ENCODE results near the gene APOC3.

APOC3 gene

GRCh38 chr11:116838321-116839084 is 8.8 kb downstream of the APOC3 start:
- Histone ChIP-seq H3K27ac (no peak overlapping the region), H3K4me3 (no peak overlapping the region), H3K36me3 (peaks cover 2 to 14% (median 8%) of the 10 kb centered on the region in 11 experiments), H3K4me1 (peaks cover 19 to 35% (median 30%) of the 10 kb centered on the region in 10 experiments), H3K27me3 (no peaks in the 10 kb centered on the region), H3K9ac (no peak overlapping the region), H4K20me1 (no peaks in the 10 kb centered on the region), H3K9me3 (replicated peaks in 1 of 11) (no peaks in the 10 kb centered on the region), H3K4me2 (no peak overlapping the region)
- TF ChIP-seq Cebpa-rat (IDR thresholded peaks at IDR 0.05) = no peak

- Histone ChIP-seq H3K4me1 (peaks cover 9 to 23% (median 13%) of the 10 kb centered on the region in 10 experiments), H3K27me3 (no peaks in the 10 kb centered on the region), H4K20me1 (no peaks in the 10 kb centered on the region), H3K27ac (peak overlapping the region in 2 of 11 experiments; percentile 20 to 25; a peak in 1 of 22 replicates), H3K4me2 (no peak overlapping the region), H3K9me3 (replicated peaks in 1 of 11) (no peaks in the 10 kb centered on the region), H3K4me3 (no peak overlapping the region), H3K36me3 (peaks cover 16 to 29% (median 24%) of the 10 kb centered on the region in 11 experiments), H3K9ac (no peak overlapping the region)
- TF ChIP-seq Cebpa-rat (IDR thresholded peaks at IDR 0.05) = no peak
These were observed 10.6 kb downstream of the APOC3 start for GRCh38 chr11:116840224-116840745.

DNA sequence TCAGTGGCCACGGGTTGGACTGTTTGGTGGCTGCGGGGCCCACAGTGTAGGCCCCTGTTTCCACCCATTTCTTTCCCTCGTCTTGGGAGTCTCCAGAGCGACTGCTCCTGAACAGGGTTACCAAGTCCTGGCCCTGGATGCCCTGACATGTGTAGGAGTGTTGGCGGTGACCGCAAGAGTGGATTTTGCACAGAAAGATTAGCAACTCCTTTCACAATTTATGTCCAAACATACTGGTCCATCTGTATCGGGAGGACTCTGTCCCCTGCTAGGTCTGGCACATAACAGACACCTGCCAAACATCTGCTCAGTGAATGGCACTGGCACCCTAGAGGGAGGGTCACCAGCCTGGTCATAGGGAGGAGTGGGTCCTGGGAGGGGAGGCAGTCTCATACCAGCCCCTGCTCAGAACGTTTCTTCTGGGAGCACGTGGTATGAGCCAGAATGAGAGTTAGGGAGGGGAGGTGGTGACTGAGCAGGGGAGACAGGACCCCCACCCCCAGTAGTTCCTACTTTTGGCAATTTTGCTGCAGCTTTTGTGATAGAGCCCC is 11.1 kb downstream of the APOC3 start:
- Histone ChIP-seq H3K4me1 (peaks cover 5 to 20% (median 9%) of the 10 kb centered on the region in 10 experiments; a peak in 18 of 20 replicates), H3K9me3 (replicated peaks in 1 of 11) (no peaks in the 10 kb centered on the region), H3K27me3 (no peaks in the 10 kb centered on the region), H3K4me3 (no peak overlapping the region), H4K20me1 (no peaks in the 10 kb centered on the region), H3K27ac (peak overlapping the region in 2 of 11 experiments; percentile 20 to 25; a peak in 2 of 22 replicates), H3K36me3 (peaks cover 21 to 34% (median 29%) of the 10 kb centered on the region in 11 experiments), H3K9ac (no peak overlapping the region), H3K4me2 (0 out of 22 replicates have a peak overlapping the region, but pooled peaks of 1 of the 11 experiments have one; percentile 7)
- no peak for TF ChIP-seq Cebpa-rat (IDR thresholded peaks at IDR 0.05)

GRCh38 chr11:116842117-116842516 is 12.4 kb downstream of the APOC3 start:
- H3K9ac ChIP-seq = no peak overlapping the region
- H3K36me3 ChIP-seq = peaks cover 34 to 47% (median 42%) of the 10 kb centered on the region in 11 experiments
- no peaks in the 10 kb centered on the region for H3K9me3 ChIP-seq (replicated peaks in 1 of 11)
- peaks cover 0 to 12% (median 4%) of the 10 kb centered on the region in 10 experiments; a peak in 6 of 20 replicates for H3K4me1 ChIP-seq
- TF ChIP-seq Cebpa-rat (IDR thresholded peaks at IDR 0.05) = no peak
- H3K4me3 ChIP-seq = no peak overlapping the region
- H3K27me3 ChIP-seq = no peaks in the 10 kb centered on the region
- no peak overlapping the region for H3K27ac ChIP-seq
- no peak overlapping the region for H3K4me2 ChIP-seq
- no peaks in the 10 kb centered on the region for H4K20me1 ChIP-seq

- Histone ChIP-seq H3K27ac (no peak overlapping the region), H3K4me3 (no peak overlapping the region), H3K9me3 (replicated peaks in 1 of 11) (no peaks in the 10 kb centered on the region), H3K36me3 (peaks cover 42 to 55% (median 50%) of the 10 kb centered on the region in 11 experiments), H4K20me1 (no peaks in the 10 kb centered on the region), H3K4me1 (peaks cover 0 to 12% (median 4%) of the 10 kb centered on the region in 10 experiments; a peak in 6 of 20 replicates), H3K27me3 (no peaks in the 10 kb centered on the region), H3K4me2 (no peak overlapping the region), H3K9ac (no peak overlapping the region)
- no peak for TF ChIP-seq Cebpa-rat (IDR thresholded peaks at IDR 0.05)
These were observed 13.2 kb downstream of the APOC3 start for GRCh38 chr11:116842909-116843308.

DNA sequence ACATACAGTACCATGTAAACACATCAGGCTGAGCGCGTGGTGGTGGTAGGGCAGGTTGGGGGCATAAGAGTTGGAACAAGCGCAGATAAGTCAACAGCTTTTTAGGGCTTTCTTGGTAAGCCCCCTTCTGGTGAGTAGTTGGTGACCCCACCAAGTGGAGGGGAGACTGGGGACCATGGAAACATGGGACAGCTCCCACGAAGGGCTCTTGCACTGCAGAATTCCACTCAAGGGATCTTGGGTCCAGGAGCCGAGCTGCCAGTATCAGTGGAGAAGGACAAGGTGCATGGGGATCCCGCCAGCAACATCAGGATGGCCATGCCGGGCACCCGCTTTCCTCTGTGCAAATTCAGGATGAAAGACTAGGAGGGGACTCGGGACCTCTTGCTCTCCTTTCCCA is 14.0 kb downstream of the APOC3 start:
- Histone ChIP-seq H3K4me2 (no peak overlapping the region), H3K4me3 (no peak overlapping the region), H3K27ac (no peak overlapping the region), H3K36me3 (peaks cover 48 to 62% (median 57%) of the 10 kb centered on the region in 11 experiments), H3K27me3 (no peaks in the 10 kb centered on the region), H3K9ac (no peak overlapping the region), H3K9me3 (replicated peaks in 1 of 11) (no peaks in the 10 kb centered on the region), H4K20me1 (no peaks in the 10 kb centered on the region), H3K4me1 (peaks cover 1 to 15% (median 6%) of the 10 kb centered on the region in 10 experiments)
- TF ChIP-seq Cebpa-rat (IDR thresholded peaks at IDR 0.05) = no peak

GRCh38 chr11:116844722-116845121 is 15.0 kb downstream of the APOC3 start:
- Histone ChIP-seq H4K20me1 (no peaks in the 10 kb centered on the region), H3K27ac (no peak overlapping the region), H3K4me1 (peaks cover 12 to 26% (median 17%) of the 10 kb centered on the region in 10 experiments), H3K36me3 (peaks cover 52 to 69% (median 62%) of the 10 kb centered on the region in 11 experiments), H3K4me2 (no peak overlapping the region), H3K9ac (no peak overlapping the region), H3K4me3 (no peak overlapping the region), H3K9me3 (replicated peaks in 1 of 11) (no peaks in the 10 kb centered on the region), H3K27me3 (no peaks in the 10 kb centered on the region)
- no peak for TF ChIP-seq Cebpa-rat (IDR thresholded peaks at IDR 0.05)

DNA sequence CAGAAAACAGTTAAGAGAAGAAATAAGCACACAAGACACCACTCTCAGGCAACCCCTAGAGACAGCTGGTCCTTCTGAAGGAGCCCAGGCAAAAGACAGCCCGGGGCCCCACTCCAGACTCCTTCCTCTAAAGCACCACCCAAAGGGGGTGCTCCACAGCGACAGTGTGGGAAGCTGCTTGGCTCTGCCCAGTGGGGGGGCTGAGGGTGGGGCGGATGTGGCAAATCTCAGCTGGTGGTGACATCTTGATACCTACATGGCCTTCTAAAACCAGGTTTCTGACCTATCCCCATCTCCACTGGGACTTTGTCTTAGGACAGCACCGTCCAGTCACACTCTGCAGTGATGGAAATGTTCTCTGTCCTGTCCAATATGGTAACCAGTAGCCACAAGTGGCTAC is 17.9 kb downstream of the APOC3 start:
- no peak overlapping the region for H3K4me2 ChIP-seq
- no peak overlapping the region for H3K4me3 ChIP-seq
- H3K4me1 ChIP-seq = peaks cover 41 to 54% (median 42%) of the 10 kb centered on the region in 10 experiments
- TF ChIP-seq Cebpa-rat (IDR thresholded peaks at IDR 0.05) = no peak
- no peaks in the 10 kb centered on the region for H3K9me3 ChIP-seq (replicated peaks in 1 of 11)
- H4K20me1 ChIP-seq = no peaks in the 10 kb centered on the region
- no peak overlapping the region for H3K9ac ChIP-seq
- H3K27ac ChIP-seq = peak overlapping the region in 4 of 11 experiments; percentile 12 to 30 (median 21); a peak in 4 of 22 replicates
- no peaks in the 10 kb centered on the region for H3K27me3 ChIP-seq
- H3K36me3 ChIP-seq = peaks cover 52 to 64% (median 62%) of the 10 kb centered on the region in 11 experiments

GRCh38 chr11:116849060-116849459 is 19.4 kb downstream of the APOC3 start:
- H3K9me3 ChIP-seq (replicated peaks in 1 of 11) = no peaks in the 10 kb centered on the region
- H3K9ac ChIP-seq = peak overlapping the region in 9 of 11 experiments; percentile 6 to 67 (median 42); a peak in 16 of 22 replicates
- H4K20me1 ChIP-seq = no peaks in the 10 kb centered on the region
- H3K36me3 ChIP-seq = peaks cover 45 to 50% (median 49%) of the 10 kb centered on the region in 11 experiments
- H3K27me3 ChIP-seq = no peaks in the 10 kb centered on the region
- peaks cover 55 to 68% (median 57%) of the 10 kb centered on the region in 10 experiments for H3K4me1 ChIP-seq
- H3K4me2 ChIP-seq = peak overlapping the region; percentile 72 to 96 (median 91)
- H3K4me3 ChIP-seq = peak overlapping the region in 1 of 10 experiments; percentile 5; a peak in 2 of 20 replicates
- H3K27ac ChIP-seq = peak overlapping the region in 9 of 11 experiments; percentile 73 to 95 (median 92); a peak in 18 of 22 replicates
- no peak for TF ChIP-seq Cebpa-rat (IDR thresholded peaks at IDR 0.05)

Data from BLaER1 treated with 17β-estradiol and CSF1 and Interleukin-3, amounts not matched to agents 10 nM and 100 nM (cell line).